Transverse colon (tissue), 4 donors: ENCODE data around the gene WASHC2C.

Experiments used
- POLR2A ChIP-seq: fragments of 450-650 bp; IDR thresholded peaks from one replicate; pipeline ENCODE4 v1.6.1; 2016; ENCODE audit warnings: antibody characterized with exemption, mild to moderate bottlenecking, moderate library complexity
- POLR2AphosphoS5 ChIP-seq, 3 donors: sonication (generic); formaldehyde crosslinking; IDR thresholded peaks; one replicate each; pipeline ENCODE4 v1.6.1; 2016; ENCODE audit warnings: antibody characterized with exemption in 3 of 3
- TF ChIP-seq, protein P1 (sequence below), 5 experiments: fragments of 200-600 bp in 3 of 5; fragments of 450-650 bp in 2 of 5; sonication (generic) in 3 of 5; IDR thresholded peaks; 1 replicate in 2 of 5; 2 replicates in 3 of 5; pipeline ENCODE4 v1.5.1; 2016 to 2017; ENCODE audit warnings: antibody characterized with exemption in 5 of 5, inconsistent platforms in 3 of 5, mild to moderate bottlenecking in 2 of 5, moderate library complexity in 1 of 5

DNA sequence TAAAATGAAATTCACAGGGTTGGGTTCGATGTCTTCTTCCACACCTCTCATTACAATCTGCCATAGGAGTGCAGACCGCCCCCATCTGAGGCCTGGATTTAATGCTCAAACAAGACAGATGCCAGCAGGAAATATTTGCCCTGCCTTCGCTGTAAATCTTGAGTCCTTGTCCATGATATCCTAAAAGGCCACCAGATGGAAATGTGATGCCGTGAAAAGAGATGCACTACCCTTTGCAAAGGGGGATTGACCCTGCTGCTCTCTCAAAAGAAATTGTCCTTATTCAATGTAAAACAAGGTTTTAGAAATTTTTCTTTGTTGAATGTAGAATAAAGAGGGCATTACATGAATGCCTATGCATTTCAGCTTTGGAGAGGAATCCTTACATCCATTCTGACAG, 82.8 kb downstream of the WASHC2C start:
- TF ChIP-seq, protein P1, sequence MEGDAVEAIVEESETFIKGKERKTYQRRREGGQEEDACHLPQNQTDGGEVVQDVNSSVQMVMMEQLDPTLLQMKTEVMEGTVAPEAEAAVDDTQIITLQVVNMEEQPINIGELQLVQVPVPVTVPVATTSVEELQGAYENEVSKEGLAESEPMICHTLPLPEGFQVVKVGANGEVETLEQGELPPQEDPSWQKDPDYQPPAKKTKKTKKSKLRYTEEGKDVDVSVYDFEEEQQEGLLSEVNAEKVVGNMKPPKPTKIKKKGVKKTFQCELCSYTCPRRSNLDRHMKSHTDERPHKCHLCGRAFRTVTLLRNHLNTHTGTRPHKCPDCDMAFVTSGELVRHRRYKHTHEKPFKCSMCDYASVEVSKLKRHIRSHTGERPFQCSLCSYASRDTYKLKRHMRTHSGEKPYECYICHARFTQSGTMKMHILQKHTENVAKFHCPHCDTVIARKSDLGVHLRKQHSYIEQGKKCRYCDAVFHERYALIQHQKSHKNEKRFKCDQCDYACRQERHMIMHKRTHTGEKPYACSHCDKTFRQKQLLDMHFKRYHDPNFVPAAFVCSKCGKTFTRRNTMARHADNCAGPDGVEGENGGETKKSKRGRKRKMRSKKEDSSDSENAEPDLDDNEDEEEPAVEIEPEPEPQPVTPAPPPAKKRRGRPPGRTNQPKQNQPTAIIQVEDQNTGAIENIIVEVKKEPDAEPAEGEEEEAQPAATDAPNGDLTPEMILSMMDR (IDR thresholded peaks at IDR 0.05): no peak
- TF ChIP-seq POLR2A (no peak), POLR2AphosphoS5 (IDR thresholded peaks at IDR 0.05) (no peak)
